Measurements from ENCODE around the gene ALG1L2. TPM values are rescaled to one million over a fixed set of nuclear protein-coding genes. Genes with fewer than 3 reads are reported as not detected.
"Not testable (repeated sequence)": the region's sequence is repeated elsewhere in the genome, so short reads cannot be mapped to it uniquely, and the experiment has no call there.

ALG1L2 gene
- total RNA-seq, 1 donor from 2014 or later: not detected

GRCh38 chr3:130111185-130111864 is 29.7 kb downstream of the ALG1L2 start:
- Histone ChIP-seq H3K9me3 (no peaks in the 10 kb centered on the region), H3K36me3 (no peaks in the 10 kb centered on the region), H3K4me1 (peaks cover 0 to 2% of the 10 kb centered on the region in 2 donors), H3K27me3 (no peaks in the 10 kb centered on the region), H3K27ac (peak overlapping the region; percentile 72 to 80), H3K4me3 (peak overlapping the region; percentile 82 to 87)
- TF ChIP-seq CTCF (IDR thresholded peaks at IDR 0.05): no peak
- intact Hi-C loops (cut with DNase I): loop anchor here (2.0 to 10.0 kb wide), 4 partner anchors 219 to 1271 kb away; partner anchors contain the start of genes ATP2C1, NUDT16, PIK3R4 and TMCC1
- peak; percentile 95 to 99 for DNase-seq (ENCODE audit: low spot score in 2 of 2)

GRCh38 chr3:130111865-130112747 is 30.5 kb downstream of the ALG1L2 start:
- peak overlapping the region; percentile 64 to 87 for H3K4me3 ChIP-seq
- intact Hi-C loops (cut with DNase I): loop anchor here (2.0 to 10.0 kb wide), 4 partner anchors 219 to 1270 kb away; partner anchors contain the start of genes ATP2C1, NUDT16, PIK3R4 and TMCC1
- peak overlapping the region; percentile 80 to 82 for H3K27ac ChIP-seq
- H3K9me3 ChIP-seq, H3K27me3 ChIP-seq, H3K4me1 ChIP-seq, H3K36me3 ChIP-seq: not testable (repeated sequence)
- DNase-seq (ENCODE audit: low spot score in 2 of 2): peak; percentile 100

- Histone ChIP-seq H3K4me3 (peak overlapping the region; percentile 64 to 77), H3K27ac (peak overlapping the region; percentile 78 to 82)
- DNase-seq (ENCODE audit: low spot score in 2 of 2); H3K9me3 ChIP-seq; H3K27me3 ChIP-seq; H3K4me1 ChIP-seq; H3K36me3 ChIP-seq: not testable (repeated sequence)
- intact Hi-C loops (cut with DNase I): loop anchor here (5.0 to 10.0 kb wide), 3 partner anchors 635 to 1270 kb away; partner anchors contain the start of genes ATP2C1, NUDT16 and PIK3R4
These were observed 31.1 kb downstream of the ALG1L2 start for GRCh38 chr3:130112748-130113073.

GRCh38 chr3:130115400-130115799 is 33.8 kb downstream of the ALG1L2 start:
- H3K4me3 ChIP-seq; H3K9me3 ChIP-seq; DNase-seq (ENCODE audit: low spot score in 2 of 2); H3K27me3 ChIP-seq; H3K36me3 ChIP-seq; H3K27ac ChIP-seq; H3K4me1 ChIP-seq: not testable (repeated sequence)
- intact Hi-C loops (cut with DNase I): loop anchor here (10.0 kb wide), 1 partner anchor 779 kb away; the partner anchor contains the start of gene ATP2C1

GRCh38 chr3:130117933-130118332 is 36.3 kb downstream of the ALG1L2 start:
- intact Hi-C loops (cut with DNase I): loop anchor here (10.0 kb wide), 1 partner anchor 777 kb away; the partner anchor contains the start of gene ATP2C1
- no peaks in the 10 kb centered on the region for H3K27me3 ChIP-seq
- no peak for TF ChIP-seq CTCF (IDR thresholded peaks at IDR 0.05)
- no peaks in the 10 kb centered on the region for H3K9me3 ChIP-seq
- DNase-seq (ENCODE audit: low spot score in 2 of 2): no peak
- no peak overlapping the region for H3K27ac ChIP-seq
- no peaks in the 10 kb centered on the region for H3K4me1 ChIP-seq
- H3K36me3 ChIP-seq: no peaks in the 10 kb centered on the region
- H3K4me3 ChIP-seq: no peak overlapping the region

GRCh38 chr3:130119824-130120223 is 38.2 kb downstream of the ALG1L2 start:
- intact Hi-C loops (cut with DNase I): loop anchor here (10.0 kb wide), 1 partner anchor 775 kb away; the partner anchor contains the start of gene ATP2C1
- not testable (repeated sequence) for H3K27me3 ChIP-seq; H3K36me3 ChIP-seq; H3K4me3 ChIP-seq; H3K4me1 ChIP-seq; H3K9me3 ChIP-seq; H3K27ac ChIP-seq; DNase-seq (ENCODE audit: low spot score in 2 of 2)

- H3K27ac ChIP-seq; DNase-seq (ENCODE audit: low spot score in 2 of 2); intact Hi-C loops (cut with DNase I); H3K4me3 ChIP-seq; H3K36me3 ChIP-seq; H3K4me1 ChIP-seq; H3K27me3 ChIP-seq; H3K9me3 ChIP-seq: not testable (repeated sequence)
These were observed 38.7 kb downstream of the ALG1L2 start for GRCh38 chr3:130120291-130120690.

- H3K27me3 ChIP-seq; H3K27ac ChIP-seq; H3K4me3 ChIP-seq; H3K4me1 ChIP-seq; intact Hi-C loops (cut with DNase I); DNase-seq (ENCODE audit: low spot score in 2 of 2); H3K9me3 ChIP-seq; H3K36me3 ChIP-seq: not testable (repeated sequence)
These were observed 41.5 kb downstream of the ALG1L2 start for GRCh38 chr3:130122891-130123775.

GRCh38 chr3:130125406-130125805 is 43.8 kb downstream of the ALG1L2 start:
- H3K9me3 ChIP-seq; H3K36me3 ChIP-seq; H3K27me3 ChIP-seq; DNase-seq (ENCODE audit: low spot score in 2 of 2); H3K4me1 ChIP-seq; H3K27ac ChIP-seq; intact Hi-C loops (cut with DNase I); H3K4me3 ChIP-seq: not testable (repeated sequence)

- DNase-seq (ENCODE audit: low spot score in 2 of 2); H3K4me3 ChIP-seq; H3K27ac ChIP-seq; H3K4me1 ChIP-seq; H3K27me3 ChIP-seq; H3K36me3 ChIP-seq; intact Hi-C loops (cut with DNase I); H3K9me3 ChIP-seq: not testable (repeated sequence)
These were observed 54.7 kb downstream of the ALG1L2 start for GRCh38 chr3:130136337-130136736.

- H3K36me3 ChIP-seq; H3K27ac ChIP-seq; H3K27me3 ChIP-seq; intact Hi-C loops (cut with DNase I); H3K4me3 ChIP-seq; H3K4me1 ChIP-seq; DNase-seq (ENCODE audit: low spot score in 2 of 2); H3K9me3 ChIP-seq: not testable (repeated sequence)
These were observed 56.1 kb downstream of the ALG1L2 start for GRCh38 chr3:130137685-130138084.

Measured in ascending aorta (tissue), 2 donors.